ENCODE measurements around the gene DLG2. TPM values are rescaled to one million over a fixed set of nuclear protein-coding genes. Genes with fewer than 3 reads are reported as not detected.

The DLG2 gene
- total RNA-seq, 1 donor from 2014 or later, result 2.1 TPM

DNA sequence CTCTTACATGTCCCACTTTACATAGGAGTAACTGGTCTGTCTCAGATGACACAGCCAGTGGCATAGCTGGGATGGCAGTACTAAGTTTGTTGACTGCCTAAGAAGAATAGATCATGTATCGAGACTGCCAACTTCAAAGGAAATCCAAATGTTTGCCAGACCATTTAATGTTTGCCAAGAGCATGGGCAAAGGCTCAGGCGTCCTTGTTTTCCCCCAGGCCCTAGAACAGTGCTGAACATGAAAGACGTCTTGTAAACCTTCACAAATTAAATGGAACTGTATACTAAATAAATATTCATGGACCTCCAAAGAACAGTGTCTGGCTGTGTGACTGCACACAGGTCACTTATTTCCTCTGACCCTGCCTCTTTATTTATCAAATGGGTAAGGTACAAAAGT is 2106.3 kb downstream of the DLG2 start:
- peaks cover 6% of the 10 kb centered on the region for H3K36me3 Mint-ChIP-seq (ENCODE audit: low read depth)
- H3K4me3 Mint-ChIP-seq, result no peak overlapping the region
- peaks cover 8% of the 10 kb centered on the region for H3K9me3 Mint-ChIP-seq
- no peak for DNase-seq (ENCODE audit: low read depth, low spot score)
- no peak overlapping the region for H3K27ac Mint-ChIP-seq (ENCODE audit: unreplicated experiment)
- H3K4me1 Mint-ChIP-seq, result peaks cover 21% of the 10 kb centered on the region
- no peaks in the 10 kb centered on the region for H3K27me3 Mint-ChIP-seq (ENCODE audit: low read depth)
- TF ChIP-seq, protein P1, sequence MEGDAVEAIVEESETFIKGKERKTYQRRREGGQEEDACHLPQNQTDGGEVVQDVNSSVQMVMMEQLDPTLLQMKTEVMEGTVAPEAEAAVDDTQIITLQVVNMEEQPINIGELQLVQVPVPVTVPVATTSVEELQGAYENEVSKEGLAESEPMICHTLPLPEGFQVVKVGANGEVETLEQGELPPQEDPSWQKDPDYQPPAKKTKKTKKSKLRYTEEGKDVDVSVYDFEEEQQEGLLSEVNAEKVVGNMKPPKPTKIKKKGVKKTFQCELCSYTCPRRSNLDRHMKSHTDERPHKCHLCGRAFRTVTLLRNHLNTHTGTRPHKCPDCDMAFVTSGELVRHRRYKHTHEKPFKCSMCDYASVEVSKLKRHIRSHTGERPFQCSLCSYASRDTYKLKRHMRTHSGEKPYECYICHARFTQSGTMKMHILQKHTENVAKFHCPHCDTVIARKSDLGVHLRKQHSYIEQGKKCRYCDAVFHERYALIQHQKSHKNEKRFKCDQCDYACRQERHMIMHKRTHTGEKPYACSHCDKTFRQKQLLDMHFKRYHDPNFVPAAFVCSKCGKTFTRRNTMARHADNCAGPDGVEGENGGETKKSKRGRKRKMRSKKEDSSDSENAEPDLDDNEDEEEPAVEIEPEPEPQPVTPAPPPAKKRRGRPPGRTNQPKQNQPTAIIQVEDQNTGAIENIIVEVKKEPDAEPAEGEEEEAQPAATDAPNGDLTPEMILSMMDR (conservative IDR thresholded peaks at IDR 0.05), result no peak

GRCh38 chr11:83511646-83512045 is 2115.5 kb downstream of the DLG2 start:
- peaks cover 12% of the 10 kb centered on the region for H3K4me1 Mint-ChIP-seq
- no peak for DNase-seq (ENCODE audit: low read depth, low spot score)
- peaks cover 10% of the 10 kb centered on the region for H3K9me3 Mint-ChIP-seq
- no peak overlapping the region for H3K4me3 Mint-ChIP-seq
- no peak overlapping the region for H3K27ac Mint-ChIP-seq (ENCODE audit: unreplicated experiment)
- TF ChIP-seq, protein P1 (conservative IDR thresholded peaks at IDR 0.05), result no peak
- H3K36me3 Mint-ChIP-seq (ENCODE audit: low read depth), result peaks cover 7% of the 10 kb centered on the region
- H3K27me3 Mint-ChIP-seq (ENCODE audit: low read depth), result no peaks in the 10 kb centered on the region

DNA sequence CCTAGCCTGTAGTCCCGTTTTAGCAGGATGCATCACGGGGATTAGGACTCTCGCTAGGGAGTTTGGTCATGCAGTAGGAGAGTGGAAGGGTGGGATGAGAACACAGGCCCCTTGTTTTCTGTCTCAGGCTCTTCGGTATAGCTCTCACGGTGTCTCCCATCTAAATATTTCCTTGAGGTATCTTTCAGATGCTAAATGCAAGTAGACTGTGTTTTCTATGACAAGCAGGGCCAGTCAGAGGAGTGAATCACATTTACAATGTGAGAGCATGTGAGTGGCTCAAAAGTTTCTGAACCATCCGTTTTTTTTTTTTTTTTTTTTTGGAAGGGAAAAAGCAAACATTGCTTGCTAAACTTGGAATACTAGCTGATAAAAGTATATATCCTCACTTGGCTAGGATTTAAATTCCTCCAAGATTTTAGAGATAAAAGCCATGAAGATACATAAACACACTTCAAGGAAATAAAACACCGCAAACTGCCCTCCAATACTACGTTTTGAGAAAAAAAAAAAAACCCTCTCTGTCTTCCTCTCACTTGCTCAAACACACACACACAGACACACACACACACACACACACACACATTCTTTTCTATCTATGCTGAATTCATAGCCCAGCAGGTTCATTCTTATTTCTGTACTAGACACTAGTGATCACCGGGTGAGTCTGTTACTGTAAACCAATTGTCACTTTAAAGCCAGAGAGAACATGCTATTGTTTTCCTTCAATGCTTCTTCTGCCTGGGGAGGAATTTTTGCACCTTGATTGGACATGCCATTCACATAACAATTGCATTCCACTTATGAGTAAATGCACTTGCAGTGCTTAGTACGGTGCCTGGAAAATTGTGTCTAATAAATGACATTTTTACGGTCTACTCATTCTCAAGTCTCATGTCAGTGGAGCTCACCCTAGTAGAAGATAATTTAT is 2116.3 kb downstream of the DLG2 start:
- H3K27me3 Mint-ChIP-seq (ENCODE audit: low read depth), result no peaks in the 10 kb centered on the region
- TF ChIP-seq, protein P1 (conservative IDR thresholded peaks at IDR 0.05), result no peak
- peaks cover 12% of the 10 kb centered on the region for H3K4me1 Mint-ChIP-seq
- H3K9me3 Mint-ChIP-seq, result peaks cover 4% of the 10 kb centered on the region
- no peak overlapping the region for H3K4me3 Mint-ChIP-seq
- DNase-seq (ENCODE audit: low read depth, low spot score), result no peak
- H3K36me3 Mint-ChIP-seq (ENCODE audit: low read depth), result peaks cover under 1% of the 10 kb centered on the region
- no peak overlapping the region for H3K27ac Mint-ChIP-seq (ENCODE audit: unreplicated experiment)

DNA sequence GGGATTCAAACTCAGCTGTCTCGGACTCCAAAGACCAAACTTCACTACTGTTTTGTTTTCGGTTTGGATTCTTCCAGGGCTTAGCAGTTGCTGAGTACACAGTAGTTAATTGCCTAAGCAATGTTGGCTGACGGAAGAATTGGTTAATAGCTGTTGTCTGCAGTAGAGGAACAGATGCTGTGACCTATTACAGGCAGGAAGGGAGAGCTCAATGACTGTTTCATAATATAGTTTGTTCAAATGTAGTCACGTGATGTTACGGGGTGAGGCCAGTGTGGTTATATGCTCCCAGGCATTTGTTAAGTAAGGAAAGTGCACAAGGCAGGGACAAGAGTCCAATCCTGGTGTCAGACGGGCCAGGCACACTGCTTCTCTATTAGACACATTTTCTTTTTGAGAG is 2118.3 kb downstream of the DLG2 start:
- TF ChIP-seq, protein P1 (conservative IDR thresholded peaks at IDR 0.05), result no peak
- Mint-ChIP-seq H3K4me1 (peaks cover 12% of the 10 kb centered on the region), H3K27ac (ENCODE audit: unreplicated experiment) (no peak overlapping the region), H3K9me3 (no peaks in the 10 kb centered on the region), H3K27me3 (ENCODE audit: low read depth) (no peaks in the 10 kb centered on the region), H3K4me3 (no peak overlapping the region), H3K36me3 (ENCODE audit: low read depth) (no peaks in the 10 kb centered on the region)
- DNase-seq (ENCODE audit: low read depth, low spot score), result no peak

GRCh38 chr11:83502041-83502440 is 2125.1 kb downstream of the DLG2 start:
- Mint-ChIP-seq H3K36me3 (ENCODE audit: low read depth) (no peaks in the 10 kb centered on the region), H3K27ac (ENCODE audit: unreplicated experiment) (no peak overlapping the region), H3K4me3 (no peak overlapping the region), H3K27me3 (ENCODE audit: low read depth) (no peaks in the 10 kb centered on the region), H3K9me3 (no peaks in the 10 kb centered on the region), H3K4me1 (no peaks in the 10 kb centered on the region)
- TF ChIP-seq, protein P1 (conservative IDR thresholded peaks at IDR 0.05), result no peak
- DNase-seq (ENCODE audit: low read depth, low spot score), result no peak
